Transverse colon (tissue), 3 donors: ENCODE measurements around the gene RRP1B.

Experiments
- CTCF ChIP-seq, 5 experiments: fragments of 200-600 bp in 3 of 5; fragments of 450-650 bp in 2 of 5; sonication (generic) in 3 of 5; IDR thresholded peaks; 1 replicate in 2 of 5; 2 replicates in 3 of 5; pipeline ENCODE4 v1.5.1; 2016 to 2017; ENCODE audit warnings: antibody characterized with exemption in 5 of 5, inconsistent platforms in 3 of 5, mild to moderate bottlenecking in 2 of 5, moderate library complexity in 1 of 5
- POLR2A ChIP-seq: fragments of 450-650 bp; IDR thresholded peaks from one replicate; pipeline ENCODE4 v1.6.1; 2016; ENCODE audit warnings: antibody characterized with exemption, mild to moderate bottlenecking, moderate library complexity

GRCh38 chr21:43675871-43676270, 16.5 kb downstream of the RRP1B start:
- TF ChIP-seq POLR2A: no peak
- TF ChIP-seq CTCF (IDR thresholded peaks at IDR 0.05): no peak
